CD4-positive, alpha-beta T cell treated with Interleukin-17A for 4 hours (primary cell): ENCODE data around the gene PAPLN.

Experiments
- DNase-seq: peaks from one replicate; pipeline ENCODE4 v3.0.0-alpha.2; 2020; ENCODE audit warnings: mixed read lengths

The PAPLN gene

GRCh38 chr14:73246387-73247150 is 9.3 kb downstream of the PAPLN start:
- DNase-seq: no peak

- DNase-seq: no peak
Measured at GRCh38 chr14:73248108-73248868, 11.0 kb downstream of the PAPLN start.

- DNase-seq: no peak
Measured at GRCh38 chr14:73249108-73249507, 11.8 kb downstream of the PAPLN start.

- no peak for DNase-seq
Measured at GRCh38 chr14:73249564-73250316, 12.4 kb downstream of the PAPLN start.

GRCh38 chr14:73250317-73250713 is 13.0 kb downstream of the PAPLN start:
- DNase-seq: no peak

- DNase-seq: no peak
Measured at GRCh38 chr14:73250781-73251500, 13.6 kb downstream of the PAPLN start.

- no peak for DNase-seq
Measured at GRCh38 chr14:73251516-73252215, 14.4 kb downstream of the PAPLN start.

- no peak for DNase-seq
Measured at GRCh38 chr14:73252491-73253322, 15.4 kb downstream of the PAPLN start.

GRCh38 chr14:73253323-73253610 is 16.0 kb downstream of the PAPLN start:
- DNase-seq: no peak

- DNase-seq: no peak
Measured at GRCh38 chr14:73253721-73254120, 16.4 kb downstream of the PAPLN start.

- DNase-seq: no peak
Measured at GRCh38 chr14:73254247-73255004, 17.1 kb downstream of the PAPLN start.

GRCh38 chr14:73255005-73255400 is 17.7 kb downstream of the PAPLN start:
- no peak for DNase-seq

- no peak for DNase-seq
Measured at GRCh38 chr14:73255693-73256225, 18.5 kb downstream of the PAPLN start.

GRCh38 chr14:73258076-73258475 is 20.8 kb downstream of the PAPLN start:
- no peak for DNase-seq

GRCh38 chr14:73258845-73259611 is 21.7 kb downstream of the PAPLN start:
- DNase-seq: no peak

- no peak for DNase-seq
Measured at GRCh38 chr14:73259837-73260236, 22.5 kb downstream of the PAPLN start.

- DNase-seq: no peak
Measured at GRCh38 chr14:73260574-73260973, 23.3 kb downstream of the PAPLN start.

GRCh38 chr14:73261075-73261474 is 23.8 kb downstream of the PAPLN start:
- no peak for DNase-seq
